CD14-positive monocyte (primary cell): ENCODE results near the gene SCAP. TPM values are rescaled to one million over a fixed set of nuclear protein-coding genes. Genes with fewer than 3 reads are reported as not detected.

Experiments
- DNase-seq, 3 donors: peaks; one replicate each; pipeline ENCODE4 v3.0.0-alpha.2; 2011 to 2022
- H2AFZ ChIP-seq: 2 replicates; pipeline ENCODE4 v1.6.0; 2012; ENCODE audit warnings: mild to moderate bottlenecking, low read depth, low read length, inconsistent platforms; ENCODE audit not compliant: insufficient read depth, poor library complexity, severe bottlenecking
- H3K27ac ChIP-seq, 2 donors: 1 replicate in 1 of 2; 2 replicates in 1 of 2; pipeline ENCODE4 v1.5.1; 2012 to 2013; ENCODE audit warnings: low read length in 2 of 2, control low read depth in 1 of 2, inconsistent platforms in 1 of 2, low read depth in 1 of 2, mild to moderate bottlenecking in 1 of 2
- H3K27me3 ChIP-seq, 2 donors: one replicate each; pipeline versions ENCODE4 v1.6.0 to v1.6.1; 2011 to 2013; ENCODE audit warnings: low read length in 2 of 2; ENCODE audit not compliant: control insufficient read depth in 2 of 2, insufficient read depth in 2 of 2
- H3K36me3 ChIP-seq, 2 donors: replicated peaks in 1 of 2; 1 replicate in 1 of 2; 2 replicates in 1 of 2; pipeline versions ENCODE4 v1.5.1 to v1.6.1; 2012 to 2013; ENCODE audit warnings: low read length in 2 of 2, control low read depth in 1 of 2, inconsistent platforms in 1 of 2, mild to moderate bottlenecking in 1 of 2; ENCODE audit not compliant: insufficient read depth in 2 of 2, control insufficient read depth in 1 of 2
- H3K4me1 ChIP-seq, 2 donors: 1 replicate in 1 of 2; 2 replicates in 1 of 2; pipeline versions ENCODE4 v1.5.1 to v1.6.1; 2012 to 2013; ENCODE audit warnings: low read length in 2 of 2, control low read depth in 1 of 2, inconsistent platforms in 1 of 2, mild to moderate bottlenecking in 1 of 2, moderate library complexity in 1 of 2; ENCODE audit not compliant: insufficient read depth in 2 of 2, control insufficient read depth in 1 of 2
- H3K4me2 ChIP-seq: replicated peaks from 2 replicates; pipeline ENCODE3; 2012; ENCODE audit warnings: low read length, moderate library complexity, mild to moderate bottlenecking; ENCODE audit not compliant: poor library complexity, severe bottlenecking; ENCODE audit errors: extremely low read depth
- H3K4me3 ChIP-seq, 3 experiments: fragments of 200-600 bp in 1 of 3; sonication (generic) in 1 of 3; replicated peaks in 1 of 3; 1 replicate in 2 of 3; 2 replicates in 1 of 3; pipeline ENCODE4 v1.5.1; 2011 to 2013; ENCODE audit warnings: low read length in 3 of 3, mild to moderate bottlenecking in 3 of 3, control low read depth in 2 of 3, low read depth in 2 of 3, inconsistent platforms in 1 of 3, moderate library complexity in 1 of 3
- H3K79me2 ChIP-seq: 2 replicates; pipeline ENCODE4 v1.6.0; 2012; ENCODE audit warnings: mild to moderate bottlenecking, control low read depth, inconsistent platforms, low read length, moderate library complexity; ENCODE audit not compliant: insufficient read depth
- H3K9ac ChIP-seq: 2 replicates; pipeline ENCODE4 v1.6.0; 2017; ENCODE audit warnings: low read length, mild to moderate bottlenecking; ENCODE audit not compliant: insufficient read depth, poor library complexity, severe bottlenecking
- H3K9me3 ChIP-seq, 2 donors: replicated peaks in 1 of 2; 1 replicate in 1 of 2; 2 replicates in 1 of 2; pipeline versions ENCODE4 v1.5.1 to v1.6.1; 2012 to 2013; ENCODE audit warnings: low read length in 2 of 2, control low read depth in 1 of 2; ENCODE audit not compliant: control insufficient read depth in 1 of 2, insufficient read depth in 1 of 2
- H4K20me1 ChIP-seq: 2 replicates; pipeline ENCODE4 v1.6.0; 2012; ENCODE audit warnings: mild to moderate bottlenecking, low read length, control low read depth, moderate library complexity; ENCODE audit not compliant: insufficient read depth
- H3K27ac Mint-ChIP-seq, 7 donors: one replicate each; pipeline ENCODE4 v1.8.0; 2020; ENCODE audit warnings: mild to moderate bottlenecking in 7 of 7, mixed read lengths in 7 of 7, moderate library complexity in 6 of 7, inconsistent platforms in 2 of 7
- H3K27me3 Mint-ChIP-seq, 3 donors: one replicate each; pipeline ENCODE4 v1.8.0; 2021 to 2022; ENCODE audit warnings: low read depth in 3 of 3, mild to moderate bottlenecking in 3 of 3, mixed read lengths in 3 of 3, moderate library complexity in 3 of 3, inconsistent platforms in 1 of 3
- H3K36me3 Mint-ChIP-seq, 2 donors: one replicate each; pipeline ENCODE4 v1.8.0; 2020; ENCODE audit warnings: mixed read lengths in 2 of 2, inconsistent platforms in 1 of 2, mild to moderate bottlenecking in 1 of 2
- H3K4me1 Mint-ChIP-seq: one replicate; pipeline ENCODE4 v1.8.0; 2020; ENCODE audit warnings: mild to moderate bottlenecking, mixed read lengths
- H3K4me3 Mint-ChIP-seq, 2 donors: one replicate each; pipeline ENCODE4 v1.8.0; 2020; ENCODE audit warnings: mild to moderate bottlenecking in 2 of 2, mixed read lengths in 2 of 2, moderate library complexity in 1 of 2
- H3K9me3 Mint-ChIP-seq, 7 donors: one replicate each; pipeline ENCODE4 v1.8.0; 2020 to 2022; ENCODE audit warnings: mixed read lengths in 7 of 7, mild to moderate bottlenecking in 6 of 7, moderate library complexity in 6 of 7, inconsistent platforms in 2 of 7
- CTCF ChIP-seq: fragments of 200-600 bp; IDR thresholded peaks from one replicate; pipeline ENCODE4 v1.8.0; 2022; ENCODE audit warnings: antibody characterized with exemption, mild to moderate bottlenecking
- WGBS: methylation state at CpG from one replicate; pipeline ENCODE4 v1.1.5; 2013; ENCODE audit warnings: missing lambda C conversion rate; ENCODE audit not compliant: insufficient coverage; 5-methylcytosine and 5-hydroxymethylcytosine counted together
- intact Hi-C, 2 donors: fragments of 100-400 bp; cut with micrococcal nuclease; formaldehyde crosslinking; loops; one replicate each; pipeline versions ENCODE4 v1.15.0 to v1.15.1; 2023
- polyA plus RNA-seq, 3 donors: library from polyadenylated mRNA; depleted of rRNA in 1 of 3; unstranded in 2 of 3; stranded (reverse) in 1 of 3; fragments of 300-500 nt in 2 of 3; fragments of >200 nt in 1 of 3; fragmentation: Illumina TruSeq in 2 of 3; gene quantifications; 1 replicate in 2 of 3; 2 replicates in 1 of 3; pipeline ENCODE4 v1.2.3, GENCODE V29; 2012 to 2021

Gene SCAP
- polyA plus RNA-seq, 3 donors, result 26.3 to 27.8 (median 27.7) TPM

DNA sequence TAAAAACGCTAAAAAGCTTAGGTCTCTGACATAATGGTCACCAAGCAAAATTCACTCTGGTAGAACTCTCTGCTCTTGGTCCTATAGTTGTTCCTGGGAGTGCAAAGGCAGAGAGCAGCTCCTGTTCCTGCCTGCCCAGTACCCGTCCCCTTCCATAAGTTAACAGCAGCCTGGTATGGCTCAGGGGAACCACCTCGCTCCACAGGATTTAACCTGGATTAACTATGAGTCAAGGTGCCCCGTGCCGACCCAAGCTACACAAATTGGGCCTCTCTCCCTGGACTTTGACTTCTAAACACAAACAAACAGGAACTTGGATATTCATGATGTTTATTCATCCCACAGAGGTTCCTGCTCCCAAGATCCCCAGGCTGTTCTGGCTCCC is 32.1 kb downstream of the SCAP start:
- Histone ChIP-seq H3K4me2 (no peak overlapping the region), H3K79me2 (peaks cover 45% of the 10 kb centered on the region), H3K4me3 (no peak overlapping the region), H3K27me3 (no peaks in the 10 kb centered on the region), H3K27ac (peak overlapping the region in 1 of 2 donors; percentile 41), H2AFZ (no peak overlapping the region), H4K20me1 (peaks cover 50% of the 10 kb centered on the region), H3K4me1 (peaks cover 9 to 10% of the 10 kb centered on the region in 2 donors), H3K36me3 (peaks cover 17 to 44% of the 10 kb centered on the region in 2 donors), H3K9me3 (no peaks in the 10 kb centered on the region), H3K9ac (no peak overlapping the region)
- no peak for DNase-seq
- H3K4me3 Mint-ChIP-seq, result no peak overlapping the region
- TF ChIP-seq CTCF, result no peak
- H3K4me1 Mint-ChIP-seq, result peaks cover 14% of the 10 kb centered on the region
- peaks cover 32 to 38% of the 10 kb centered on the region in 2 donors for H3K36me3 Mint-ChIP-seq
- peaks cover 0 to 2% (median 0%) of the 10 kb centered on the region in 3 donors for H3K27me3 Mint-ChIP-seq
- peak overlapping the region in 2 of 7 donors; percentile 4 to 31 for H3K27ac Mint-ChIP-seq
- H3K9me3 Mint-ChIP-seq, result peaks cover 0 to 4% (median 2%) of the 10 kb centered on the region in 7 donors
- intact Hi-C loops, result no loop called here
- WGBS, result 85% methylated on average over 5 of the region's 5 CpGs

GRCh38 chr3:47441796-47442551 is 33.8 kb downstream of the SCAP start:
- H3K79me2 ChIP-seq, result peaks cover 29% of the 10 kb centered on the region
- Mint-ChIP-seq H3K4me3 (no peak overlapping the region), H3K9me3 (peaks cover 0 to 2% (median 0%) of the 10 kb centered on the region in 7 donors), H3K4me1 (peaks cover 14% of the 10 kb centered on the region), H3K27me3 (no peaks in the 10 kb centered on the region), H3K36me3 (peaks cover 33 to 47% of the 10 kb centered on the region in 2 donors), H3K27ac (peak overlapping the region in 2 of 7 donors; percentile 18 to 50)
- no peak overlapping the region for H2AFZ ChIP-seq
- H3K36me3 ChIP-seq, result peaks cover 27 to 53% of the 10 kb centered on the region in 2 donors
- no peak overlapping the region for H3K27ac ChIP-seq
- peaks cover 44% of the 10 kb centered on the region for H4K20me1 ChIP-seq
- intact Hi-C loops, result no loop called here
- no peak for TF ChIP-seq CTCF
- peaks cover 9 to 10% of the 10 kb centered on the region in 2 donors for H3K4me1 ChIP-seq
- DNase-seq, result no peak
- WGBS, result 100% methylated on average over 2 of the region's 4 CpGs
- H3K4me3 ChIP-seq, result no peak overlapping the region
- H3K27me3 ChIP-seq, result no peaks in the 10 kb centered on the region
- H3K9me3 ChIP-seq, result no peaks in the 10 kb centered on the region
- H3K9ac ChIP-seq, result no peak overlapping the region
- H3K4me2 ChIP-seq, result no peak overlapping the region
